NB4 (cell line): ENCODE measurements around the gene SLC22A5.
"Not testable (repeated sequence)": the region's sequence is repeated elsewhere in the genome, so short reads cannot be mapped to it uniquely, and the experiment has no call there.

Source experiments
- DNase-seq: peaks from one replicate; pipeline ENCODE4 v3.0.0; 2010; ENCODE audit warnings: low read depth
- H3K4me3 ChIP-seq: one replicate; pipeline ENCODE4 v1.5.1; 2011; ENCODE audit warnings: mild to moderate bottlenecking, low read depth, low read length, moderate library complexity
- MYC ChIP-seq: IDR thresholded peaks from 2 replicates; pipeline ENCODE4 v1.6.1; 2011; ENCODE audit warnings: low read depth, low read length
- POLR2A ChIP-seq: IDR thresholded peaks from 2 replicates; pipeline ENCODE4 v1.6.1; 2011; ENCODE audit warnings: mild to moderate bottlenecking; ENCODE audit not compliant: insufficient read length; ENCODE audit errors: extremely low read depth
- TF ChIP-seq, protein P1 (sequence below): IDR thresholded peaks from 2 replicates; pipeline ENCODE4 v1.6.1; 2011; ENCODE audit warnings: low read depth, low read length
- TF ChIP-seq, protein P2 (sequence below): IDR thresholded peaks from one replicate; pipeline ENCODE4 v1.5.1; 2012; ENCODE audit warnings: low read depth, low read length

Gene SLC22A5

DNA sequence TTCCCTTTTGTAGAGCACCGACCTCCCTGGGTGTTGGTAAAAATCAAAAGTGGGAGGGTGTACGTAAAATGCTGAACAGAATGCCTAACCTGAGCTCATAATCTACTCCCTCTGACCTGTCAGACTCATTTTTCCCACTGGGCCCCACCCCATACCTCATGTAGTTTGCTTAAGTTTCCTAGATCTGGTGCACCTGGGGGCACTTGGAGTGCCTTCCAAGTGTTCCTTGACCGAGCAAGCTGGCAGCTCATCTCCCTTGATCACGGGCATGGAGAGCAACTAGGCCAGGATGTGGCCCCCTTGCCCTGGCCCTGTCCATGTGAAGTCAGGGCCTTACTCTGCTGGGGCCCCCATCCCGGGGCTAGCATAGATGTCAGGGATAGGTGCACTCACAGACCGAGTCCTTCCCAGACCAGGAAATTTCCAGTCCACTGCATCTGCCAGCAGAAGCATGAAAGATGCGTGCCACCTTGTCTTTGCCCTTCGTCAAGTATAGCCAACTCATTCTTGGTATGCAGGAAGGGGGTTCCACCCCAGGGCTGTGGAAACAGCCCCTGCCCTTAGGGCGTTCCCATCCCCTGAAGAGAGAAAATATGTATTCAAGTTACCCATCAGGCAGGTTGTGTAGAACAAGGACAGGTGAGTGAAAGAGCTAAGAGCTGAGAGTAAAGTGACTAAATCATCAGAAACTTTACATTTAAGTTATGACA lies 41.9 kb downstream of the SLC22A5 start:
- TF ChIP-seq MYC (no peak), POLR2A (no peak)
- TF ChIP-seq, protein P1, sequence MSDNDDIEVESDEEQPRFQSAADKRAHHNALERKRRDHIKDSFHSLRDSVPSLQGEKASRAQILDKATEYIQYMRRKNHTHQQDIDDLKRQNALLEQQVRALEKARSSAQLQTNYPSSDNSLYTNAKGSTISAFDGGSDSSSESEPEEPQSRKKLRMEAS: no peak
- TF ChIP-seq, protein P2, sequence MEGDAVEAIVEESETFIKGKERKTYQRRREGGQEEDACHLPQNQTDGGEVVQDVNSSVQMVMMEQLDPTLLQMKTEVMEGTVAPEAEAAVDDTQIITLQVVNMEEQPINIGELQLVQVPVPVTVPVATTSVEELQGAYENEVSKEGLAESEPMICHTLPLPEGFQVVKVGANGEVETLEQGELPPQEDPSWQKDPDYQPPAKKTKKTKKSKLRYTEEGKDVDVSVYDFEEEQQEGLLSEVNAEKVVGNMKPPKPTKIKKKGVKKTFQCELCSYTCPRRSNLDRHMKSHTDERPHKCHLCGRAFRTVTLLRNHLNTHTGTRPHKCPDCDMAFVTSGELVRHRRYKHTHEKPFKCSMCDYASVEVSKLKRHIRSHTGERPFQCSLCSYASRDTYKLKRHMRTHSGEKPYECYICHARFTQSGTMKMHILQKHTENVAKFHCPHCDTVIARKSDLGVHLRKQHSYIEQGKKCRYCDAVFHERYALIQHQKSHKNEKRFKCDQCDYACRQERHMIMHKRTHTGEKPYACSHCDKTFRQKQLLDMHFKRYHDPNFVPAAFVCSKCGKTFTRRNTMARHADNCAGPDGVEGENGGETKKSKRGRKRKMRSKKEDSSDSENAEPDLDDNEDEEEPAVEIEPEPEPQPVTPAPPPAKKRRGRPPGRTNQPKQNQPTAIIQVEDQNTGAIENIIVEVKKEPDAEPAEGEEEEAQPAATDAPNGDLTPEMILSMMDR: no peak
- H3K4me3 ChIP-seq: peak overlapping the region; percentile 61
- no peak for DNase-seq

DNA sequence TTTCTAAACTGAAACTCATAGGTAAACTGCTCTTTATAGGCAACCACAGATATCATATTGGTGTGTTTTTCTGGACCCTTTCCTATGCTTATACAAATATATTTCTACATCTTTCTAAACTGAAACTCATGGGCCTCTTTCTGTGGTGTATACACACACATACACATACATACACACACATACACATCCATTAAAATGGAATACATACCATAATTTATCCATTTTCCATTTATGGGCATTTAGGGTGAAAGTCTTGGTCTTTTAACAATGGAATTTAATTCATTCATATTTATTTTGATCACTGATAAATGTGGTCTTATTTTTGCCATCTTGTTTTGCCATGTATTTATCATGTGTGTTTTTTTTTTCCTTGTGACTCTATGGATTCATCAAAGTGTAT lies 44.1 kb downstream of the SLC22A5 start:
- no peak overlapping the region for H3K4me3 ChIP-seq
- no peak for DNase-seq
- TF ChIP-seq, protein P2: no peak
- TF ChIP-seq, protein P1: no peak
- TF ChIP-seq POLR2A: no peak
- no peak for TF ChIP-seq MYC

DNA sequence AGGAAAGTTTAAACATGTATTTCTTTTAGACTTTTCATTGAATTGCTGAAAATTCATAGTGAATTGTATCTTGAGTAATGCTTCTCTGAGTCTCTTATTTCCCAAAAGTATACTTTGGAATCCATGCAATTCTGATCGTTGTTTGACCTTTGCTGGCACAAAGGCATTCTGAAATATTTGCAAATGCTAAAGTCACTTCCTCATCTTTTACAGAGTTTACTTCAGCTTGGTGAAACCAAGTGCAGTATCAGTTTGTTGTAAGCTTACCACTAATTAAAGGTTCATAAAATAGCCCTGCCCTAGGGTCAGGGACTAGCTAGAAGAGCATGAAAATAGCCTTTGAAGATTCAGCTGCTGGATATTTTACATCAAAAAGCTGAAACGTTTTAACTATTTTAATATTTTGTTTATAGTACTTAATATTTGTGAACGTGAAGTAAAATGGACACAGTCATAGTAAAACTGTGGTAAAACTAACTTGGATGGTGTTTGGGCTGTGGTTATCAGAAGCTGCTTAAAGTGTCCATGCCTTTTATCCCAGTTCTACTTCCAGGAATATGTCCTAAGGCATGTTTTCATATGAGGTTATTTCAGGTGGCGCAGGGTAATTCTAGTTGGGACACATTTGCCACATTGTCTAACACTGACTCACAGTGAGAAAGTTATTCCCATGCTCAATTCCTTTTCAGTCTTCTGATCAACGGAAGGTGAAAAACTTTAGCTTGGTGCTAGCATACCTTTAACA lies 45.3 kb downstream of the SLC22A5 start:
- TF ChIP-seq, protein P2: no peak
- TF ChIP-seq, protein P1: no peak
- TF ChIP-seq MYC: no peak
- no peak for TF ChIP-seq POLR2A
- DNase-seq: peak; percentile 57
- H3K4me3 ChIP-seq: no peak overlapping the region

DNA sequence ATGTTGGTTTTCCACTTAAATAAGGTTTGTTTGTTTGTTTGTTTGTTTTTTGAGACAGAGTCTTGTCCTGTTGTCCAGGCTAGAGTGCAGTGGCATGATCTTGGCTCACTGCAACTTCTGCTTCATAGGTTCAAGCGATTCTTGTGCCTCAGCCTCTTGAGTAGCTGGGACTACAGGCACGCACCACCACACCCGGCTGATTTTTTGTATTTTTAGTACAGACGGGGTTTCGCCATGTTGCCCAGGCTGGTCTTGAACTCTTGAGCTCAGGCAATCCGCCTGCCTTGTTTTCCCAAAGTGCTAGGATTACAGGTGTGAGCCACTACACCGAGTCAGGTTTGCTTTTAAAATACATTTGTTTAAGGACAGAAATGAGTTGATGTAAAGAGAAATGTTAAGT lies 46.0 kb downstream of the SLC22A5 start:
- DNase-seq, H3K4me3 ChIP-seq: not testable (repeated sequence)

DNA sequence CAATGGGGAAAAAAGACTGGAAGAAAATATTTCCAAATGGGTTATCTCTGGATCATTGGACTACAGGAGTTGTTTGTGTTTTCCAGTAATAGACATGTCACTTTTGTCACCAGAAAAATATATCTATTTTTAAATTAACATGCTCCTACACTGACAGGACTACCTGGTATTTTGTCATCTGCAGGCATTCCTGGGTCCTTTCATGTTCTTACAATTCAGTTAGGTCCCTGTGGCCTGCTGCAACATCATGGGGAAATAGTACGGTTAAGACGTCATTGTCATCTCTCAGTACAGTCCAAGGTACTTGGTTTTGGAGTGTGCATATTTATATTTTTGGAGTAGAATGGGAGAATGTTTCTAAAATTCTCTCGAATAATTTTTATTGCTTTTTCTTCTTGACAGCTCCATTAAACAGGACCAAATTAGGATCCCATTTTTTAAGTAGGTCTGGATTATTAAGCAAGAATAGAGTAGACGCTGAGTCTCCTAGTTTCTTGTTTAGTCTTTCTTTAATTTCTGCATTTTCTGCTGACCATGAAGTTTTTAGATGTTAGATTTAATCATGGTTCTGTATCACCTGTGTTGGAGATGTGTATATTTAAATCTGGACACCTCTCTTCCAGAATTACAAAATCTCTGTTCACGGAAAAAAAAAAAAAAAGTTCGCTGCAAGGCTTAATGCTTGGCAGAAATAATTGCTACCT lies 46.9 kb downstream of the SLC22A5 start:
- no peak for DNase-seq
- H3K4me3 ChIP-seq: no peak overlapping the region
- TF ChIP-seq, protein P2: no peak
- TF ChIP-seq MYC (no peak), POLR2A (no peak)
- TF ChIP-seq, protein P1: no peak

DNA sequence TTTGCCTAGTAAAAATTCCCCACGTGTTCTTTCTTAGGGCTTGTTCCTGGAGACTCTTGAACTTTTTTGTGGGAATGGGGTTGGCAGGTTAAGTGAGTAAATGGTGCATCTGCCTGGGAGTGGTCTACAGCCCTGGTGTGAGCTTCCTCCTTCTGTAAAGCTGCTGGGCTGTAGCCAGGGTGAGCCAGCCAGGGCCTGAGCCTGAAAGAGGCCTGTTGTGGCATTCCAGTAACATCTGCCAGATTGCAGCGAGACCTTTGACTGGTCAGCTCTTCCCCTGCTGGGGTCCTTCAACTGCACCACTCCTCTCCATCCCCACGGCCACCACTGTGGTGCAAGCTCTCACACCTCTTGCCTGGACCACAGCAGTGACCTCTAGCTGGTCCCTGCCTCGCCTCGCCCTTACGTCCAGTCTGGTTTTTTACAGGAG lies 47.5 kb downstream of the SLC22A5 start:
- TF ChIP-seq, protein P1: no peak
- TF ChIP-seq, protein P2: no peak
- TF ChIP-seq POLR2A (no peak), MYC (no peak)
- peak; percentile 29 for DNase-seq
- no peak overlapping the region for H3K4me3 ChIP-seq
